HepG2 (cell line): ENCODE data around the gene CCDC177.

ENCODE experiments used
- EZH2 ChIP-seq: conservative IDR thresholded peaks from 2 replicates; pipeline ENCODE4 v1.6.1; 2012; ENCODE audit warnings: mild to moderate bottlenecking, low read depth, low read length, moderate library complexity
- FOXA1 ChIP-seq, 2 experiments: fragments of 450-650 bp in 1 of 2; sonication (generic) in 1 of 2; formaldehyde crosslinking in 1 of 2; IDR thresholded peaks; 2 replicates each; pipeline versions ENCODE4 v1.4.0 to v1.6.1; 2016 to 2020; ENCODE audit warnings: missing genetic modification reagents in 1 of 2
- GZF1 ChIP-seq: sonication (generic); formaldehyde crosslinking; IDR thresholded peaks from 2 replicates; pipeline ENCODE4 v1.5.1; 2020; ENCODE audit warnings: mild to moderate bottlenecking, missing genetic modification reagents
- KAT7 ChIP-seq: IDR thresholded peaks from 2 replicates; pipeline ENCODE4 v1.6.1; 2018; ENCODE audit warnings: borderline replicate concordance, missing compliant biosample characterization
- NFE2L1 ChIP-seq: sonication (generic); formaldehyde crosslinking; IDR thresholded peaks from 2 replicates; pipeline ENCODE4 v1.4.0; 2020; ENCODE audit warnings: missing genetic modification reagents, mild to moderate bottlenecking, borderline replicate concordance
- RFX1 ChIP-seq: fragments of 450-650 bp; IDR thresholded peaks from 2 replicates; pipeline ENCODE4 v1.6.1; 2017
- RFX5 ChIP-seq: IDR thresholded peaks from 2 replicates; pipeline ENCODE4 v1.6.1; 2011; ENCODE audit warnings: low read depth, low read length, improper control_type of control experiment
- SAFB2 ChIP-seq: sonication (generic); formaldehyde crosslinking; IDR thresholded peaks from 2 replicates; pipeline ENCODE4 v1.5.1; 2020; ENCODE audit warnings: missing genetic modification reagents, low read depth, mild to moderate bottlenecking, borderline replicate concordance
- SP4 ChIP-seq: sonication (generic); formaldehyde crosslinking; IDR thresholded peaks from 2 replicates; pipeline ENCODE4 v1.8.1; 2023; ENCODE audit warnings: mild to moderate bottlenecking, missing genetic modification reagents
- ZNF24 ChIP-seq: fragments of 450-650 bp; IDR thresholded peaks from 2 replicates; pipeline ENCODE4 v1.6.1; 2017; ENCODE audit warnings: antibody characterized with exemption, mild to moderate bottlenecking
- ZNF329 ChIP-seq: sonication (generic); formaldehyde crosslinking; IDR thresholded peaks from 2 replicates; pipeline ENCODE4 v1.9.0; 2021; ENCODE audit warnings: low read depth, mild to moderate bottlenecking, missing genetic modification reagents
- ZSCAN12 ChIP-seq: sonication (generic); formaldehyde crosslinking; IDR thresholded peaks from 2 replicates; pipeline ENCODE4 v1.9.0; 2021; ENCODE audit warnings: mild to moderate bottlenecking, missing genetic modification reagents
- TF ChIP-seq, protein P1 (sequence below): sonication (generic); formaldehyde crosslinking; IDR thresholded peaks from 2 replicates; pipeline ENCODE4 v1.5.0; 2020; ENCODE audit warnings: mild to moderate bottlenecking, missing genetic modification reagents, moderate library complexity

DNA sequence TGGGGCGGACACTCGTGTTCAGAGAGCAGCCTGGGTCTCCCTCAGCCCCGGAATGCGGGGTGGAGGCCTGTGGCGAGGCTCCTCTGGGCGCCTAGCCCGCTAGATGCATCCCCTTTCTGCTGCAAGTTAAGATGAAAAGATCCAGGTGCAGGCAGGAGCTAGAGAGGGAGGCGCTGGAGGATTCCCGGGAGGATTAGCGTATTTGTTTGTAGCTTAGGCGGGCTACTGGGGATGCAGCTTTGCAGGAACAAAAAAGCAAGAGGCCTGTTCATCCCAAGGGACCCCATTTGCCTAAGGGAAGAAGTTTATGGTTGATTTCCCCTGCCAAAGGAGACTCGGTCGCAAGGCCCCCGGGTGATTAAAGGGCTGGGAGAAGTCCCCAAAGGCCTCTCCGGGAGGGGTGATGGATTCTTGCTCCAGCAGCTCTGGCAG lies 824 bp downstream of the CCDC177 start:
- no peak for TF ChIP-seq RFX1
- TF ChIP-seq, protein P1, sequence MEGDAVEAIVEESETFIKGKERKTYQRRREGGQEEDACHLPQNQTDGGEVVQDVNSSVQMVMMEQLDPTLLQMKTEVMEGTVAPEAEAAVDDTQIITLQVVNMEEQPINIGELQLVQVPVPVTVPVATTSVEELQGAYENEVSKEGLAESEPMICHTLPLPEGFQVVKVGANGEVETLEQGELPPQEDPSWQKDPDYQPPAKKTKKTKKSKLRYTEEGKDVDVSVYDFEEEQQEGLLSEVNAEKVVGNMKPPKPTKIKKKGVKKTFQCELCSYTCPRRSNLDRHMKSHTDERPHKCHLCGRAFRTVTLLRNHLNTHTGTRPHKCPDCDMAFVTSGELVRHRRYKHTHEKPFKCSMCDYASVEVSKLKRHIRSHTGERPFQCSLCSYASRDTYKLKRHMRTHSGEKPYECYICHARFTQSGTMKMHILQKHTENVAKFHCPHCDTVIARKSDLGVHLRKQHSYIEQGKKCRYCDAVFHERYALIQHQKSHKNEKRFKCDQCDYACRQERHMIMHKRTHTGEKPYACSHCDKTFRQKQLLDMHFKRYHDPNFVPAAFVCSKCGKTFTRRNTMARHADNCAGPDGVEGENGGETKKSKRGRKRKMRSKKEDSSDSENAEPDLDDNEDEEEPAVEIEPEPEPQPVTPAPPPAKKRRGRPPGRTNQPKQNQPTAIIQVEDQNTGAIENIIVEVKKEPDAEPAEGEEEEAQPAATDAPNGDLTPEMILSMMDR, result no peak
- no peak for TF ChIP-seq SAFB2 (CRISPR knock-in tag)
- TF ChIP-seq ZNF24, result no peak
- TF ChIP-seq SP4 (CRISPR knock-in tag), result no peak
- no peak; the same call in 1 of the 2 replicates for TF ChIP-seq EZH2
- TF ChIP-seq NFE2L1 (CRISPR knock-in tag), result no peak
- TF ChIP-seq KAT7, result no peak
- TF ChIP-seq GZF1 (CRISPR knock-in tag), result no peak
- TF ChIP-seq ZNF329 (CRISPR knock-in tag), result no peak
- TF ChIP-seq RFX5, result no peak
- TF ChIP-seq FOXA1 (IDR thresholded peaks at IDR 0.05), result no peak
- no peak for TF ChIP-seq FOXA1 (CRISPR knock-in tag; IDR thresholded peaks at IDR 0.05)
- no peak for TF ChIP-seq ZSCAN12 (CRISPR knock-in tag)
